ENCODE data around the gene GAN.

DNA sequence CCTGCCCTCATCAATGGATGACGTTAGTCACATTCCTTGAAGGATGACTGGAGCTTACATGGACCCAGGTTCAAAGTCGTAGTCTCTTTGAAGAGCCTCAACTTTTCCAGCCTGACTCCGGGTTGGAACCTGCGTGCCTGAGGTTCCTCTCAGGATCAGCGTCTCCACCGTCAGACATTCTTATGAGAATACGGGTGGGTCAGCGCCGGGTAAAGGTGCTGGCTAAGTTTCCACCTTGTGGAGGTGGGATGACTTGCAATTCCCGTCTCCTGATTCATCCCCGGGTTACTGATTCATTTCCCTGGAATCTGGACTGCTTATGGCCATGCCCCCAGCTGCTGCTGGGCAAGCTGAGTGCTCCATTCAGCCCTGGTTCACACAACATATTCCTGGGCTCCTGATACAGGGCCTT is 90.9 kb downstream of the GAN start:
- TF ChIP-seq, protein P1, sequence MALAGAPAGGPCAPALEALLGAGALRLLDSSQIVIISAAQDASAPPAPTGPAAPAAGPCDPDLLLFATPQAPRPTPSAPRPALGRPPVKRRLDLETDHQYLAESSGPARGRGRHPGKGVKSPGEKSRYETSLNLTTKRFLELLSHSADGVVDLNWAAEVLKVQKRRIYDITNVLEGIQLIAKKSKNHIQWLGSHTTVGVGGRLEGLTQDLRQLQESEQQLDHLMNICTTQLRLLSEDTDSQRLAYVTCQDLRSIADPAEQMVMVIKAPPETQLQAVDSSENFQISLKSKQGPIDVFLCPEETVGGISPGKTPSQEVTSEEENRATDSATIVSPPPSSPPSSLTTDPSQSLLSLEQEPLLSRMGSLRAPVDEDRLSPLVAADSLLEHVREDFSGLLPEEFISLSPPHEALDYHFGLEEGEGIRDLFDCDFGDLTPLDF (CRISPR knock-in tag; IDR thresholded peaks at IDR 0.05) = no peak
- TF ChIP-seq, protein P2, sequence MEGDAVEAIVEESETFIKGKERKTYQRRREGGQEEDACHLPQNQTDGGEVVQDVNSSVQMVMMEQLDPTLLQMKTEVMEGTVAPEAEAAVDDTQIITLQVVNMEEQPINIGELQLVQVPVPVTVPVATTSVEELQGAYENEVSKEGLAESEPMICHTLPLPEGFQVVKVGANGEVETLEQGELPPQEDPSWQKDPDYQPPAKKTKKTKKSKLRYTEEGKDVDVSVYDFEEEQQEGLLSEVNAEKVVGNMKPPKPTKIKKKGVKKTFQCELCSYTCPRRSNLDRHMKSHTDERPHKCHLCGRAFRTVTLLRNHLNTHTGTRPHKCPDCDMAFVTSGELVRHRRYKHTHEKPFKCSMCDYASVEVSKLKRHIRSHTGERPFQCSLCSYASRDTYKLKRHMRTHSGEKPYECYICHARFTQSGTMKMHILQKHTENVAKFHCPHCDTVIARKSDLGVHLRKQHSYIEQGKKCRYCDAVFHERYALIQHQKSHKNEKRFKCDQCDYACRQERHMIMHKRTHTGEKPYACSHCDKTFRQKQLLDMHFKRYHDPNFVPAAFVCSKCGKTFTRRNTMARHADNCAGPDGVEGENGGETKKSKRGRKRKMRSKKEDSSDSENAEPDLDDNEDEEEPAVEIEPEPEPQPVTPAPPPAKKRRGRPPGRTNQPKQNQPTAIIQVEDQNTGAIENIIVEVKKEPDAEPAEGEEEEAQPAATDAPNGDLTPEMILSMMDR (IDR thresholded peaks at IDR 0.05) = no peak
- TF ChIP-seq CBFB (CRISPR knock-in tag; IDR thresholded peaks at IDR 0.05; ENCODE audit: low read depth) (no peak), IRF2 (CRISPR knock-in tag; IDR thresholded peaks at IDR 0.05; ENCODE audit: borderline replicate concordance, low read depth) (no peak), ESRRA (CRISPR knock-in tag; IDR thresholded peaks at IDR 0.05; ENCODE audit: borderline replicate concordance) (no peak)
- TF ChIP-seq, protein P3, sequence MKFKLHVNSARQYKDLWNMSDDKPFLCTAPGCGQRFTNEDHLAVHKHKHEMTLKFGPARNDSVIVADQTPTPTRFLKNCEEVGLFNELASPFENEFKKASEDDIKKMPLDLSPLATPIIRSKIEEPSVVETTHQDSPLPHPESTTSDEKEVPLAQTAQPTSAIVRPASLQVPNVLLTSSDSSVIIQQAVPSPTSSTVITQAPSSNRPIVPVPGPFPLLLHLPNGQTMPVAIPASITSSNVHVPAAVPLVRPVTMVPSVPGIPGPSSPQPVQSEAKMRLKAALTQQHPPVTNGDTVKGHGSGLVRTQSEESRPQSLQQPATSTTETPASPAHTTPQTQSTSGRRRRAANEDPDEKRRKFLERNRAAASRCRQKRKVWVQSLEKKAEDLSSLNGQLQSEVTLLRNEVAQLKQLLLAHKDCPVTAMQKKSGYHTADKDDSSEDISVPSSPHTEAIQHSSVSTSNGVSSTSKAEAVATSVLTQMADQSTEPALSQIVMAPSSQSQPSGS (CRISPR knock-in tag; IDR thresholded peaks at IDR 0.05; ENCODE audit: borderline replicate concordance, low read depth) = no peak
- TF ChIP-seq, protein P4, sequence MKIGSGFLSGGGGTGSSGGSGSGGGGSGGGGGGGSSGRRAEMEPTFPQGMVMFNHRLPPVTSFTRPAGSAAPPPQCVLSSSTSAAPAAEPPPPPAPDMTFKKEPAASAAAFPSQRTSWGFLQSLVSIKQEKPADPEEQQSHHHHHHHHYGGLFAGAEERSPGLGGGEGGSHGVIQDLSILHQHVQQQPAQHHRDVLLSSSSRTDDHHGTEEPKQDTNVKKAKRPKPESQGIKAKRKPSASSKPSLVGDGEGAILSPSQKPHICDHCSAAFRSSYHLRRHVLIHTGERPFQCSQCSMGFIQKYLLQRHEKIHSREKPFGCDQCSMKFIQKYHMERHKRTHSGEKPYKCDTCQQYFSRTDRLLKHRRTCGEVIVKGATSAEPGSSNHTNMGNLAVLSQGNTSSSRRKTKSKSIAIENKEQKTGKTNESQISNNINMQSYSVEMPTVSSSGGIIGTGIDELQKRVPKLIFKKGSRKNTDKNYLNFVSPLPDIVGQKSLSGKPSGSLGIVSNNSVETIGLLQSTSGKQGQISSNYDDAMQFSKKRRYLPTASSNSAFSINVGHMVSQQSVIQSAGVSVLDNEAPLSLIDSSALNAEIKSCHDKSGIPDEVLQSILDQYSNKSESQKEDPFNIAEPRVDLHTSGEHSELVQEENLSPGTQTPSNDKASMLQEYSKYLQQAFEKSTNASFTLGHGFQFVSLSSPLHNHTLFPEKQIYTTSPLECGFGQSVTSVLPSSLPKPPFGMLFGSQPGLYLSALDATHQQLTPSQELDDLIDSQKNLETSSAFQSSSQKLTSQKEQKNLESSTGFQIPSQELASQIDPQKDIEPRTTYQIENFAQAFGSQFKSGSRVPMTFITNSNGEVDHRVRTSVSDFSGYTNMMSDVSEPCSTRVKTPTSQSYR (CRISPR knock-in tag; IDR thresholded peaks at IDR 0.05) = no peak
- TF ChIP-seq, protein P5, sequence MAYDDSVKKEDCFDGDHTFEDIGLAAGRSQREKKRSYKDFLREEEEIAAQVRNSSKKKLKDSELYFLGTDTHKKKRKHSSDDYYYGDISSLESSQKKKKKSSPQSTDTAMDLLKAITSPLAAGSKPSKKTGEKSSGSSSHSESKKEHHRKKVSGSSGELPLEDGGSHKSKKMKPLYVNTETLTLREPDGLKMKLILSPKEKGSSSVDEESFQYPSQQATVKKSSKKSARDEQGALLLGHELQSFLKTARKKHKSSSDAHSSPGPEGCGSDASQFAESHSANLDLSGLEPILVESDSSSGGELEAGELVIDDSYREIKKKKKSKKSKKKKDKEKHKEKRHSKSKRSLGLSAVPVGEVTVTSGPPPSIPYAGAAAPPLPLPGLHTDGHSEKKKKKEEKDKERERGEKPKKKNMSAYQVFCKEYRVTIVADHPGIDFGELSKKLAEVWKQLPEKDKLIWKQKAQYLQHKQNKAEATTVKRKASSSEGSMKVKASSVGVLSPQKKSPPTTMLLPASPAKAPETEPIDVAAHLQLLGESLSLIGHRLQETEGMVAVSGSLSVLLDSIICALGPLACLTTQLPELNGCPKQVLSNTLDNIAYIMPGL (CRISPR knock-in tag; IDR thresholded peaks at IDR 0.05) = no peak
- TF ChIP-seq, protein P6, sequence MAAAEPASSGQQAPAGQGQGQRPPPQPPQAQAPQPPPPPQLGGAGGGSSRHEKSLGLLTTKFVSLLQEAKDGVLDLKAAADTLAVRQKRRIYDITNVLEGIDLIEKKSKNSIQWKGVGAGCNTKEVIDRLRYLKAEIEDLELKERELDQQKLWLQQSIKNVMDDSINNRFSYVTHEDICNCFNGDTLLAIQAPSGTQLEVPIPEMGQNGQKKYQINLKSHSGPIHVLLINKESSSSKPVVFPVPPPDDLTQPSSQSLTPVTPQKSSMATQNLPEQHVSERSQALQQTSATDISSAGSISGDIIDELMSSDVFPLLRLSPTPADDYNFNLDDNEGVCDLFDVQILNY (CRISPR knock-in tag; IDR thresholded peaks at IDR 0.05) = no peak
